Tibial artery (tissue), 4 donors: Measurements from ENCODE around the gene C1QTNF5.
A peak's percentile ranks its signal among the peaks of the same experiment; 100 is the strongest.

Experiments used
- DNase-seq, 2 donors: peaks; one replicate each; pipeline ENCODE4 v3.0.0-alpha.2; 2019
- H3K27ac ChIP-seq, 2 donors: fragments of 200-600 bp; sonication (generic) in 1 of 2; 1 replicate in 1 of 2; 2 replicates in 1 of 2; pipeline ENCODE4 v1.5.1; 2018 to 2019; ENCODE audit warnings: mild to moderate bottlenecking in 1 of 2
- H3K27me3 ChIP-seq, 2 donors: fragments of 200-600 bp; sonication (generic) in 1 of 2; one replicate each; pipeline versions ENCODE4 v1.5.1 to v1.6.0; 2016 to 2019
- H3K36me3 ChIP-seq, 3 donors: fragments of 200-600 bp; sonication (generic) in 2 of 3; one replicate each; pipeline ENCODE4 v1.5.1; 2016 to 2019; ENCODE audit warnings: mild to moderate bottlenecking in 2 of 3
- H3K4me1 ChIP-seq, 4 donors: fragments of 200-600 bp; sonication (generic) in 2 of 4; 1 replicate in 3 of 4; 2 replicates in 1 of 4; pipeline ENCODE4 v1.5.1; 2016 to 2019
- H3K4me3 ChIP-seq, 2 donors: fragments of 200-600 bp; sonication (generic) in 1 of 2; 1 replicate in 1 of 2; 2 replicates in 1 of 2; pipeline ENCODE4 v1.5.1; 2018 to 2019; ENCODE audit warnings: mild to moderate bottlenecking in 2 of 2
- H3K9me3 ChIP-seq, 3 donors: fragments of 200-600 bp; sonication (generic) in 1 of 3; one replicate each; pipeline ENCODE4 v1.5.1; 2016 to 2019
- intact Hi-C: fragments of 100-400 bp; cut with DNase I; formaldehyde crosslinking; loops from one replicate; pipeline ENCODE4 v1.15.0; 2023; ENCODE audit warnings: low total_unique reads
- TF ChIP-seq, protein P1 (sequence below), 2 experiments: fragments of 200-600 bp in 1 of 2; fragments of 450-650 bp in 1 of 2; IDR thresholded peaks; one replicate each; pipeline ENCODE4 v1.5.1; 2017 to 2019; ENCODE audit warnings: antibody characterized with exemption in 2 of 2, mild to moderate bottlenecking in 1 of 2, moderate library complexity in 1 of 2

Gene C1QTNF5

GRCh38 chr11:119347940-119348605, 7.4 kb upstream of the C1QTNF5 start:
- Histone ChIP-seq H3K4me3 (no peak overlapping the region), H3K27ac (no peak overlapping the region), H3K4me1 (peaks cover 0 to 19% (median 1%) of the 10 kb centered on the region in 4 donors), H3K27me3 (no peaks in the 10 kb centered on the region), H3K36me3 (no peaks in the 10 kb centered on the region), H3K9me3 (no peaks in the 10 kb centered on the region)
- intact Hi-C loops, result no loop called here
- TF ChIP-seq, protein P1, sequence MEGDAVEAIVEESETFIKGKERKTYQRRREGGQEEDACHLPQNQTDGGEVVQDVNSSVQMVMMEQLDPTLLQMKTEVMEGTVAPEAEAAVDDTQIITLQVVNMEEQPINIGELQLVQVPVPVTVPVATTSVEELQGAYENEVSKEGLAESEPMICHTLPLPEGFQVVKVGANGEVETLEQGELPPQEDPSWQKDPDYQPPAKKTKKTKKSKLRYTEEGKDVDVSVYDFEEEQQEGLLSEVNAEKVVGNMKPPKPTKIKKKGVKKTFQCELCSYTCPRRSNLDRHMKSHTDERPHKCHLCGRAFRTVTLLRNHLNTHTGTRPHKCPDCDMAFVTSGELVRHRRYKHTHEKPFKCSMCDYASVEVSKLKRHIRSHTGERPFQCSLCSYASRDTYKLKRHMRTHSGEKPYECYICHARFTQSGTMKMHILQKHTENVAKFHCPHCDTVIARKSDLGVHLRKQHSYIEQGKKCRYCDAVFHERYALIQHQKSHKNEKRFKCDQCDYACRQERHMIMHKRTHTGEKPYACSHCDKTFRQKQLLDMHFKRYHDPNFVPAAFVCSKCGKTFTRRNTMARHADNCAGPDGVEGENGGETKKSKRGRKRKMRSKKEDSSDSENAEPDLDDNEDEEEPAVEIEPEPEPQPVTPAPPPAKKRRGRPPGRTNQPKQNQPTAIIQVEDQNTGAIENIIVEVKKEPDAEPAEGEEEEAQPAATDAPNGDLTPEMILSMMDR (IDR thresholded peaks at IDR 0.05), result no peak
- peak in 1 of 2 donors; percentile 63 for DNase-seq

DNA sequence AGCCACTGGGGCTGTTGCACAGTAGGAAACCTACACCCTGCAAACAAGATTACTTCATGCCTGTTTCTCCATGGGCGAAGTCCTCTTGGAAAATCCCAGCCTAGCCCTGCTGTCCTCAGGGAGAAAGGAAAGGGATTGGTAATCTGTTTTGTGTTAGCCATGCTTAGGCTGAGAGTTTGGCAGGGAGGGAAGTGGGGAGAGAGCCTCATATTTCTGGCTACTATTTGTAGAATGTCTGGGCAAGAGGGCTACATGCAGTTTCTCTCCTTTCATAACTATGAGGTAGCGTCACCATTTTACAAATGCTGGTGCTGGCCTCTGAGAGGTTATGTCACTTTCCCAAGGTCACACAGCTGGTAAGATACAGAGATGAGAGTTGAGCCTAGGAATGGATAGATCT, 6.6 kb upstream of the C1QTNF5 start:
- H3K4me3 ChIP-seq, result no peak overlapping the region
- no peaks in the 10 kb centered on the region for H3K9me3 ChIP-seq
- TF ChIP-seq, protein P1 (IDR thresholded peaks at IDR 0.05), result no peak
- H3K4me1 ChIP-seq, result peaks cover 0 to 19% (median 1%) of the 10 kb centered on the region in 4 donors
- no peaks in the 10 kb centered on the region for H3K36me3 ChIP-seq
- no peaks in the 10 kb centered on the region for H3K27me3 ChIP-seq
- no peak for DNase-seq
- intact Hi-C loops, result no loop called here
- H3K27ac ChIP-seq, result no peak overlapping the region

- H3K36me3 ChIP-seq, result no peaks in the 10 kb centered on the region
- intact Hi-C loops, result no loop called here
- DNase-seq, result no peak
- no peaks in the 10 kb centered on the region for H3K27me3 ChIP-seq
- TF ChIP-seq, protein P1 (IDR thresholded peaks at IDR 0.05), result no peak
- H3K4me3 ChIP-seq, result no peak within 1 kb of the TSS
- peaks cover 0 to 19% (median 1%) of the 10 kb centered on the region in 4 donors for H3K4me1 ChIP-seq
- no peak within 1 kb of the TSS for H3K27ac ChIP-seq
- no peaks in the 10 kb centered on the region for H3K9me3 ChIP-seq
These were observed 5.9 kb upstream of the C1QTNF5 start, which contains the start of gene MFRP for GRCh38 chr11:119346605-119347004. TSS of gene MFRP (minus strand) at chr11:119346705. CDS start at chr11:119346513, 192 bp downstream.

GRCh38 chr11:119345685-119346084, 5.0 kb upstream of the C1QTNF5 start:
- Histone ChIP-seq H3K4me3 (no peak overlapping the region), H3K27ac (no peak overlapping the region), H3K27me3 (no peaks in the 10 kb centered on the region), H3K9me3 (no peaks in the 10 kb centered on the region), H3K4me1 (peaks cover 0 to 27% (median 9%) of the 10 kb centered on the region in 4 donors), H3K36me3 (no peaks in the 10 kb centered on the region)
- TF ChIP-seq, protein P1 (IDR thresholded peaks at IDR 0.05), result no peak
- DNase-seq, result no peak
- intact Hi-C loops, result no loop called here

DNA sequence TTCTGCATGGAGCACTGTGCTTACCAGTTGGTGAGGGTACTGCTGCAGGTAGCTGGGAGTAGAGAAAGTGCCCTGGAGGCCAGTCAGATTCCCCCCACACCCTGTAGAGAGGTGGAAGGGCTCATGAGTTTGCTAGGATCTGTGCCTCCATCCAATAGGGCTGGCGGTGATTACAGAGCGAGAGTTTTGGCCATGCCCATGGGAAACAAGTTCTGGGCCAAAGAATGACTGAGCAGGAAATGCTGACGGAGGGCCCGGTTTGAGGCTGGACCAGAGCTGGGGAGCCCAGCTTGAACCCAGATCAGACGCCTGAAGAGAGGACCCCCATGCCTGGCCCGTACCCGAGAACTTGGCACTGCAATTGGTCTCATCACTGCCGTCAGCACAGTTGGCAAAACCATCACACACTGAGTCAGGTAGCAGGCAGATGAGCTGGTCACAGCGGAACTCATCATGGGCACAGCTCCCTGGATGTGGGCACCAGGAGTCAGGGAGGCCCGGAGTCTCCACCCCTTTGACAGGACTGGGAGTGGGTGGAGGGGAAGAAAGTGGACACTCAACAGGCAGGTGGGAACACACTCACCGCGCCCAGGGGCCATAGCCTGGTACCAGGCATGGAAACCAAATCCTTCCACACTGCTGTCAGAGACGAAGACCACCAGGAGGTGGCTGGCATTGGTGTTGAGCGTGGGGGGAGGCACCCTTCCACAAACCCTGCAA, 3.8 kb upstream of the C1QTNF5 start:
- Histone ChIP-seq H3K4me1 (peaks cover 0 to 39% (median 16%) of the 10 kb centered on the region in 4 donors), H3K36me3 (no peaks in the 10 kb centered on the region), H3K27ac (no peak overlapping the region), H3K4me3 (no peak overlapping the region), H3K27me3 (no peaks in the 10 kb centered on the region), H3K9me3 (no peaks in the 10 kb centered on the region)
- DNase-seq, result peak in 1 of 2 donors; percentile 62
- intact Hi-C loops, result no loop called here
- TF ChIP-seq, protein P1 (IDR thresholded peaks at IDR 0.05), result no peak
